ENCODE results near the gene CCL20.

Gene CCL20

DNA sequence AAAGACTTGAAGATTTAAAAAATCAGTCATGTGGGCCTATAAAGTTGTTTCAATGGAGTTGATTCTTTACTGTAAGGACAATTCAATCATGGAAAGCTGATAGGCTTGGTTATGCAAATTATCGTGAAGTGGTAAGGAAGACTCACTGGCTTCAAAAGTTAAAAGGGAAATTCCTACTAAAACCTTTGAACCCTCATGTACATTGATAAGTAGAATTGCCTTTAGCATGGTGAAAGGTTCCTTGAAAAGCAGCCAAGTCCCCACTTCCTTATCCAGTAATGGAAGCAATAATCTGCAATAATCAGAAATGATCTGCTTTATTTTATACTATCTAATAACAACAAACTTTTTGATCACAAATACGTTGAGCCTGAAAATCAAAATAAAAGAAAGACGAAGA, 14.4 kb upstream of the CCL20 start:
- no peak for DNase-seq (ENCODE audit: extremely low spot score)
- no peak for TF ChIP-seq NFRKB (IDR thresholded peaks at IDR 0.05)
- no peak for TF ChIP-seq BHLHE40 (IDR thresholded peaks at IDR 0.05; ENCODE audit: borderline replicate concordance)
- TF ChIP-seq FOXA1 (IDR thresholded peaks at IDR 0.05): no peak
- TF ChIP-seq ELF4 (IDR thresholded peaks at IDR 0.05): no peak
- TF ChIP-seq, protein P1, sequence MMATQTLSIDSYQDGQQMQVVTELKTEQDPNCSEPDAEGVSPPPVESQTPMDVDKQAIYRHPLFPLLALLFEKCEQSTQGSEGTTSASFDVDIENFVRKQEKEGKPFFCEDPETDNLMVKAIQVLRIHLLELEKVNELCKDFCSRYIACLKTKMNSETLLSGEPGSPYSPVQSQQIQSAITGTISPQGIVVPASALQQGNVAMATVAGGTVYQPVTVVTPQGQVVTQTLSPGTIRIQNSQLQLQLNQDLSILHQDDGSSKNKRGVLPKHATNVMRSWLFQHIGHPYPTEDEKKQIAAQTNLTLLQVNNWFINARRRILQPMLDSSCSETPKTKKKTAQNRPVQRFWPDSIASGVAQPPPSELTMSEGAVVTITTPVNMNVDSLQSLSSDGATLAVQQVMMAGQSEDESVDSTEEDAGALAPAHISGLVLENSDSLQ (IDR thresholded peaks at IDR 0.05): no peak
- TF ChIP-seq TARDBP (IDR thresholded peaks at IDR 0.05): no peak
- no peak for TF ChIP-seq FOXM1 (IDR thresholded peaks at IDR 0.05; ENCODE audit: borderline replicate concordance)
- TF ChIP-seq ZNF384 (IDR thresholded peaks at IDR 0.05): no peak
- TF ChIP-seq ARNT (IDR thresholded peaks at IDR 0.05): no peak
- no peak for TF ChIP-seq FOXK2 (IDR thresholded peaks at IDR 0.05)
- no peak for TF ChIP-seq SUZ12 (IDR thresholded peaks at IDR 0.05)
- no peak for TF ChIP-seq HDGF (IDR thresholded peaks at IDR 0.05; ENCODE audit: borderline replicate concordance)
- no peak for TF ChIP-seq LEF1 (IDR thresholded peaks at IDR 0.05; ENCODE audit: borderline replicate concordance)
- TF ChIP-seq SP1 (IDR thresholded peaks at IDR 0.05): no peak
- TF ChIP-seq CTBP1 (IDR thresholded peaks at IDR 0.05; ENCODE audit: borderline replicate concordance): no peak
- ChIA-PET POLR2A (no interaction called here), CTCF (no interaction called here)

DNA sequence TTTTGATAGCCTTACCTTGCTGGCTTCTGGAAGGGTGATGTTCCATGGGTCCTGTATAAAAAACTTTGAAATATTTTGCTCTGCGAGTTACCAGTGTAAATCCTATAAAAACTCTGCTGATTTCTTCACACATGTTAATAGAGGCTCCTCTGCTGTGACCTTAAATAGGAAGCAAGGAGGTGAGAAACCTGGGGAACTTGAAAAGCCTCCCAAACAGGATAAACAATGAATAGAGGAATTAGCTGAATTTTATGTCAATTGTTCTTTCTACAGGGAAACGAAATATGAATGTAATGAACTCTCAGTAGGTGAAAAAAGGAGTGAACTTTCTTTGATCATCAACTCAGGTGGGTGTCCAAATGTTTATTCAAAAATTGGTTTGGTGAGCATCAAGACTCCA, 10.8 kb upstream of the CCL20 start:
- DNase-seq (ENCODE audit: extremely low spot score): no peak
- ChIA-PET CTCF (no interaction called here), POLR2A (no interaction called here)
- no peak for TF ChIP-seq FOXM1 (IDR thresholded peaks at IDR 0.05; ENCODE audit: borderline replicate concordance)
- TF ChIP-seq CTBP1 (IDR thresholded peaks at IDR 0.05; ENCODE audit: borderline replicate concordance): no peak
- no peak for TF ChIP-seq SUZ12 (IDR thresholded peaks at IDR 0.05)
- TF ChIP-seq FOXK2 (IDR thresholded peaks at IDR 0.05): no peak
- TF ChIP-seq ARNT (IDR thresholded peaks at IDR 0.05): no peak
- TF ChIP-seq LEF1 (IDR thresholded peaks at IDR 0.05; ENCODE audit: borderline replicate concordance): no peak
- no peak for TF ChIP-seq HDGF (IDR thresholded peaks at IDR 0.05; ENCODE audit: borderline replicate concordance)
- TF ChIP-seq L3MBTL2 (conservative IDR thresholded peaks at IDR 0.05): no peak

DNA sequence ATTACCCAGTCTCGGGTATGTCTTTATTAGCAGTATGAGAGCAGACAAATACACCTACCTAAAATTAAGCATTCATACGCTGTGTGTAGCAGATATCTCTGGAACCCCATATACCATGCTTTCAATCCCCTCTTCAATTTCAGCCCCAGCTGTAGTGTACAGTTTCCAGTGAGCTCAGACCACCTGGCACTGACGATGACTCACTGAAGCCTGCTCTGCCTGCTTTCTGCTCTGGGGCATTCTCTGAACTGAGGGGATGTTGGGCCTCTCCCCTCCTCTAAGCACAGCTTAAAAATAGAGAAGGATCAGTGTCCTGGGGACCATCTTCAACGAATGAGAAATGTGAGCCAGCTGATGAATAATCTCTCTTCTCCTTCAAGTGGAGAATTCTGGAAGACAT, 8.7 kb upstream of the CCL20 start:
- CTCF ChIA-PET: interaction anchor here (0.7 kb wide), 1 partner anchor 62 kb away, joined by 3 read pairs; no protein-coding TSS in a partner anchor
- no peak for DNase-seq (ENCODE audit: extremely low spot score)
- TF ChIP-seq FOXM1 (IDR thresholded peaks at IDR 0.05; ENCODE audit: borderline replicate concordance) (no peak), SP1 (IDR thresholded peaks at IDR 0.05) (no peak), HDGF (IDR thresholded peaks at IDR 0.05; ENCODE audit: borderline replicate concordance) (no peak), L3MBTL2 (conservative IDR thresholded peaks at IDR 0.05) (no peak), CTBP1 (IDR thresholded peaks at IDR 0.05; ENCODE audit: borderline replicate concordance) (no peak)
- POLR2A ChIA-PET: no interaction called here

DNA sequence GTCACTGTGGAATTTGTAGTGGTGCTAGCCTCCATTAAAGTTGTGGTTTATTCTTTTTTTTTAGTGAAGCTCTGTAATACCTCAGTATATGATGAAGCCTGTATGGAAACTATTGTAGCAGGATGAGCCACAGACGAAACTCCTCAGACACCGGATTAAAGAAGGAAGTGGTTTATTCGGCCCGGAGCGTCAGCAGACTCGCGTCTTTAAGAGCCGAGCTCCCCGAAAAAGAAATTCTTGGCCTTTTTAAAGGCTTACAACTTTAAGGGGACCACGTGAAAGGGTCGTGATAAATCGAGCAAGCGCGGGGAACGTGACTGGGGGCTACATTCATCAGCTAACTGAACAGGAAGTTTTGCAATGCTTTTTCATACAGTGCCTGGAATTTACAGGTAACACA, 8.1 kb upstream of the CCL20 start:
- POLR2A ChIA-PET: no interaction called here
- no peak for DNase-seq (ENCODE audit: extremely low spot score)
- CTCF ChIA-PET: interaction anchor here (0.7 kb wide), 1 partner anchor 63 kb away, joined by 3 read pairs; no protein-coding TSS in a partner anchor

DNA sequence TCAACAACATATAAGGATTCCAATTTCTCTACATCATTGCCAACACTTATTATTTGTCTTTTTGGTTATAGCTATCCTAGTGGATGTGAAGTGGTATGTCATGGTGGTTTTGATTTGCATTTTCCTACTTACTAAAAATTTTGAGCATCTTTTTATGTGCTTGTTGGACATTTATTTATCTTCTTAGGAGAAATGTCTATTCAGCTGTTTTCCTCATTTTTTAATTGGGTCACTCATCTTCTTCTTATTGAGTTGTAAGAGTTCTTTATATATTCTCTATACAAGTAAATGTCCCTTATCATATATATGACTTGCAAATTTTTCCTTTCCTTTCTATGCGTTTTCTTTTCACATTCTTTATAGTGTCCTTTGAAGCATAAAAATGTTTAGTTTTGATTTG, 4.7 kb upstream of the CCL20 start:
- no peak for DNase-seq (ENCODE audit: extremely low spot score)
- CTCF ChIA-PET: no interaction called here
- POLR2A ChIA-PET: no interaction called here
- TF ChIP-seq ELF4 (IDR thresholded peaks at IDR 0.05): no peak
- no peak for TF ChIP-seq SP1 (IDR thresholded peaks at IDR 0.05)
- TF ChIP-seq ARNT (IDR thresholded peaks at IDR 0.05): no peak
- TF ChIP-seq L3MBTL2 (conservative IDR thresholded peaks at IDR 0.05): no peak
- no peak for TF ChIP-seq CTBP1 (IDR thresholded peaks at IDR 0.05; ENCODE audit: borderline replicate concordance)
- no peak for TF ChIP-seq ZNF384 (IDR thresholded peaks at IDR 0.05)
- TF ChIP-seq BHLHE40 (IDR thresholded peaks at IDR 0.05; ENCODE audit: borderline replicate concordance): no peak
- TF ChIP-seq FOXM1 (IDR thresholded peaks at IDR 0.05; ENCODE audit: borderline replicate concordance): no peak

More for the DNA sequence above, 8.1 kb upstream of the CCL20 start:
- TF ChIP-seq BHLHE40 (IDR thresholded peaks at IDR 0.05; ENCODE audit: borderline replicate concordance): no peak
- no peak for TF ChIP-seq FOXK2 (IDR thresholded peaks at IDR 0.05)
- no peak for TF ChIP-seq TARDBP (IDR thresholded peaks at IDR 0.05)
- TF ChIP-seq CTBP1 (IDR thresholded peaks at IDR 0.05; ENCODE audit: borderline replicate concordance): no peak
- no peak for TF ChIP-seq LEF1 (IDR thresholded peaks at IDR 0.05; ENCODE audit: borderline replicate concordance)
- no peak for TF ChIP-seq FOXM1 (IDR thresholded peaks at IDR 0.05; ENCODE audit: borderline replicate concordance)
- TF ChIP-seq FOXA1 (IDR thresholded peaks at IDR 0.05): no peak
- TF ChIP-seq NFRKB (IDR thresholded peaks at IDR 0.05): no peak
- TF ChIP-seq, protein P1 (IDR thresholded peaks at IDR 0.05): no peak
- no peak for TF ChIP-seq SP1 (IDR thresholded peaks at IDR 0.05)

GRCh38 chr2:227812001-227812400, 1.6 kb upstream of the CCL20 start:
- CTCF ChIA-PET: no interaction called here
- POLR2A ChIA-PET: no interaction called here
- DNase-seq (ENCODE audit: extremely low spot score): no peak

More at GRCh38 chr2:227812001-227812400, 1.6 kb upstream of the CCL20 start:
- no peak for TF ChIP-seq FOXM1 (IDR thresholded peaks at IDR 0.05; ENCODE audit: borderline replicate concordance)
- TF ChIP-seq SP1 (IDR thresholded peaks at IDR 0.05): no peak
- no peak for TF ChIP-seq NFRKB (IDR thresholded peaks at IDR 0.05)
- no peak for TF ChIP-seq FOXK2 (IDR thresholded peaks at IDR 0.05)
- no peak for TF ChIP-seq L3MBTL2 (conservative IDR thresholded peaks at IDR 0.05)
- TF ChIP-seq ZNF384 (IDR thresholded peaks at IDR 0.05): no peak
- no peak for TF ChIP-seq ELF4 (IDR thresholded peaks at IDR 0.05)
- no peak for TF ChIP-seq ARNT (IDR thresholded peaks at IDR 0.05)
- TF ChIP-seq, protein P1 (IDR thresholded peaks at IDR 0.05): no peak
- TF ChIP-seq LEF1 (IDR thresholded peaks at IDR 0.05; ENCODE audit: borderline replicate concordance): no peak
- TF ChIP-seq FOXA1 (IDR thresholded peaks at IDR 0.05): no peak

Data from HEK293T (cell line).